Hematopoietic multipotent progenitor cell treated with erythropoietin and hydrocortisone succinate and interleukin-3 and kit ligand, for 15 days (in vitro differentiated cells): Measurements from ENCODE around the gene C1QBP.
"Not testable (repeated sequence)": the region's sequence is repeated elsewhere in the genome, so short reads cannot be mapped to it uniquely, and the experiment has no call there.

ENCODE experiments used
- DNase-seq: peaks from one replicate; pipeline ENCODE4 v3.0.0-alpha.2; 2015; ENCODE audit warnings: low spot score

The C1QBP gene

GRCh38 chr17:5431949-5432556 lies 6.9 kb downstream of the C1QBP start:
- no peak for DNase-seq

- DNase-seq, result not testable (repeated sequence)
These were observed 7.7 kb downstream of the C1QBP start for GRCh38 chr17:5431234-5431633.

DNA sequence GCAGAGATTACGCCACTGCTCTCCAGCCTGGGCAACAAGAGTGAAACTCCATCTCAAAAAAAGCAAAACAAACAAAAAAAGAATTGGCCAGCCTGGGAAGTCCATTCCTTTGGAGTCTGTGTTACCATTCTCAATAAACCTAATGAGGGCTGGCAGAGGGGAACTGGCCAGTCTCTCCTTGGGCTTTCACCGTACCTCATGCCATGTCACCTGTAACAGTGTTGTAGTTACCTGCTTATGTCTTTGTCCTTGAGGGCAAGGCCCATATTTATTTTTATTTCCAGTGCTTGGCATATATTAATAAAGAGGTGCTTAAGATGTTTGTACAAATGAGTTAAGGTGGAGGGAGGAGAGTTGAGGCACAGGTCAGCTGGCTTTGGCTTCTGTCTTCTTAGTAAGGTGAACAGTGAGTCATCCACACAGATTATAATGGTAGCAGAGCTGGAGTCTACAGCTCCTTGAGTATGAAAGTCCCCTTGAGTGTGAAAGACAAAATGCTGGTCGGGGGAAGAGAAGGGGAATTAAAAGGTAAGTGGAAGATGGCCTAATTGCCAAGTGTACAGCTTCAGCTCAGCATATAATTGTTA lies 8.4 kb downstream of the C1QBP start:
- DNase-seq, result no peak

DNA sequence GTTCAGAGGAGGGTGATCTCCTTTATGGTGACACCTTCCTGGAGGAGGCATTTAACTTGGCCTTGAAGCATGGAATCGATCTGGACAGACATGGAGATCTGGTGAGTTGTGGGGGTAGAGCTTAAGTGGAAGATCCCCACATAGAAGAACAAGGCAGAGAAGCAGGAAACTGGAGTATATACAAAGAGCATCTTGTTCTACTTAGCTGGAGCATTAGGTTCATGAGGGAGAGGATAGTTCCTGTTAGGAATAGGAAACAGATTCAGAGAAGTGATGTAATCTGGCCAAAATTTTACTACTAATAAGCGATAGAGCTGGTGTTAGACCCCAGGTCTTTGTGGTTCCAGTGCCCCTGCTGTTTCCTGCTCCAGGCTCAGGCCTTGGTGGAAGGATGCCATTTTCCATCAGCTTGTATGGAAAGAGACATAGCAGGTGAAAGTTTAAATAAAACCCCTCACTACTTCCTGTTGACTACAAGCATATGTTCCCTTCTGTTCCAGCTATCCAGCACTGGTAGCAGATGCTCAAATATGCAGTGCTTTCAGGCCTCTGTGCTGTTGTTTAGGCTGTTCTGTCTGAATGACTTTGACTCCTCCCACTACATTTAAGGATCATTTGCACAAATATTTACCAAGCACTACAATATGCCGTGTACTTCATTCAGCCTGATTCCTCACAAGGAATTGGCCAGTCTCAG lies 9.6 kb downstream of the C1QBP start:
- DNase-seq, result no peak

DNA sequence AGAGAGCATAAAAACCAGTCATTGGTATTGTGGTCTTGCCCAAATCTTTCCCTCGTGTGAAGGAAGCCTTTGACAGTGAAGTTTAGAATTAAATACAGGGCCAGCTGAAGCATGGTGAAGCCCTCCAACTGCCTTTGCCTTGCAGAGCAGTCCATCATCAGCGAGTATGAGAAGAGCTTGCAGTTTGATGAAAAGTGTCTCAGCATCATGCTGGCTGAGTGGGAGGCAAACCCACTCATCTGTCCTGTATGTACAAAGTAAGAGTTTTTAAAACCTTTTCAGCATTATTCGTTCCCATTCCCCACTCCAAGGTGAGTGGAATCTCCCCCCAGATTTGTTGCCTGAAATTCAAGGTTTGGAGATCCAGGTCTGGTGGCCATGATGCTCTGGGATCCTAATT lies 13.1 kb downstream of the C1QBP start:
- no peak for DNase-seq

DNA sequence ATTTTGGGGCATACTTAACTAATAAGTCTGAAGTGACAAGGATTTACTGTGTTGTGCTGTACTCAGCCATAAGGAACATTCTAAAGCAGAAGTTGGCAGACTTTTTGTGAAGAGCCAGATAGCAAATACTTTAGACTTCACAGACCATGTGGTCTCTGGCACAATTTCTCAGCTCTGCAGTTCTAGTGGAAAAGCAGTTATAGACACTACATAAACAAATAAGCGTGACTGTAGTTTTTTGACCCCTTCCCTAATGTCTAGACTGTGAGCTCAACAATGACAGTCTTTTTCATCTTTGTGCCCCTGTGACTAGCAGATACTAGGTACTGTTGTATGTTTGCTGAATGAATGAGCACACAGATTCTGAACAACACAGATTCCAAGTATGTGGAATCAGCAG lies 14.0 kb downstream of the C1QBP start:
- no peak for DNase-seq

DNA sequence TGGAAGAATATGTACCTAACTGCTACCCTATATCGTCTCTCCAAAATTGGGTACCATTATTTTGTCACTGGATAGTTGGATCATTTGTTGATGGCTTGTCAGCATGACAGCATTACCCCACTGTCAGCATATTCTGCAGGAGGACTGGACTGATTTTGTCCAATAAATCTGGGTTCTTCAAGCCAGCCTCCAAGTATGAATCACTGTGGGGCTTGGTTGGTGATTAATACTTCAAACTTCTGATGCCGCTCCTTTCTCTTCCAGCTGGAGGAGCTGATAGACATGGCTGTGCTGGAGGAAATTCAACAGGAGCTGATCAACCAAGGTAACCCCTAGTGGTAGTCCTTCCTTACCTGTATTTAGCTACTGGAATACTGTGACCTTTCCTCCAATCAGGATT lies 16.4 kb downstream of the C1QBP start:
- DNase-seq, result peak; percentile 32

DNA sequence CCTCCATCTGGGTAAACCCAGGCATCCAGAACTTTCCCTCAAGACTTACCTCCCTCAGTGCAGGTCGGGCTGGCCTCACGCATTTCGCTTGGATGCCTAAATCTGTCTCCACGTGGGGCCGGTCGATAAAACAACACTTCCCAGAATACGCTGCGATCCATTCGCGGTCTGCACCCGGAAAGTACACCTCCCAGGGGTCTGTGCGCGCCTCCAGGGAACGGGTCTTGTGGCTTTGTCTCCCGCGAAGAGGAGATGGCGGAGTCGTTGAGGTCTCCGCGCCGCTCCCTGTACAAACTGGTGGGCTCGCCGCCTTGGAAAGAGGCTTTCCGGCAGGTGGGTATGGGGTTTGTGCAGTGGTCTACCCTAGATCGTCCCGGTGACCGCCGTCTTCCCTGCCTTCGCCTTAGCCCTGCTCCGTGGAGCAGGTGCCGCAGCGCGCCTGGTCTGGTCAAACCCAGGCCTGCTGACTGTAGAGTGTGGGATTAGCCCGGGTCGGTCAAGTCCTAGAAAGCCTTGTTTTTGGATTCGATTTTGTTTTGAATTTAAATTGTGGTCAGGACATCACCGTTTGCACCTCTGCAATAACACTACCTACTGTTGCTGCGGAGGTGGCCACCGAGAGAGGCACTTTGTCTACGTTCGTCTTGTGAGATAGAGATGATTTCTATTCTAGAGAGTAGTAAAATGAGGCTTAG lies 18.8 kb downstream of the C1QBP start, which contains the start of gene RPAIN:
Gene RPAIN (plus strand): TSS at position 224 of the 695 bp plus-strand sequence. CDS start 29 bp downstream, at position 253.
- DNase-seq, result peak; percentile 26

- DNase-seq, result peak; percentile 92
These were observed 19.5 kb downstream of the C1QBP start, which contains the start of gene NUP88 for GRCh38 chr17:5419356-5419958. Gene NUP88 (minus strand): TSS chr17:5419662. CDS start chr17:5419650, 12 bp downstream.

GRCh38 chr17:5418858-5419355 lies 20.0 kb downstream of the C1QBP start:
- DNase-seq, result peak; percentile 50

- DNase-seq, result peak; percentile 57
These were observed 22.1 kb downstream of the C1QBP start for GRCh38 chr17:5416901-5417300.

DNA sequence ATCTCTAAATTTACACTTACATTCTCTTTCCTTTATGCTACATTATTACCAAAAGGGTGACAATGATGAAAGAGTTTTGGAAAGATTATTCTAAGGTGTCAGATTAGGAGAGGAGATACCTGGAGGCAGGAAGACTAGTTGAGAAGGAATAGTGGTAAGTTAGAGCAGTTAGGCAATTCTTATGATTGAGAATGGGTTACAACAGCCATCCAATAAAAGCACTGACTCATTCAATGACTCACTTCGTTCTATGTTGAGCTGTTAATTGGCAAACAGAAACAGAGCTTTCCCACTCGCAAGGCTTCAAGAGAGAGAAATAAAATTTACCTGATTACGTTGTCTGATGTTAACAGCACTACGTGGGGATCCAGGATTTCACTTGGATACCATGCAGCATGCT lies 25.3 kb downstream of the C1QBP start:
- DNase-seq, result peak; percentile 63

DNA sequence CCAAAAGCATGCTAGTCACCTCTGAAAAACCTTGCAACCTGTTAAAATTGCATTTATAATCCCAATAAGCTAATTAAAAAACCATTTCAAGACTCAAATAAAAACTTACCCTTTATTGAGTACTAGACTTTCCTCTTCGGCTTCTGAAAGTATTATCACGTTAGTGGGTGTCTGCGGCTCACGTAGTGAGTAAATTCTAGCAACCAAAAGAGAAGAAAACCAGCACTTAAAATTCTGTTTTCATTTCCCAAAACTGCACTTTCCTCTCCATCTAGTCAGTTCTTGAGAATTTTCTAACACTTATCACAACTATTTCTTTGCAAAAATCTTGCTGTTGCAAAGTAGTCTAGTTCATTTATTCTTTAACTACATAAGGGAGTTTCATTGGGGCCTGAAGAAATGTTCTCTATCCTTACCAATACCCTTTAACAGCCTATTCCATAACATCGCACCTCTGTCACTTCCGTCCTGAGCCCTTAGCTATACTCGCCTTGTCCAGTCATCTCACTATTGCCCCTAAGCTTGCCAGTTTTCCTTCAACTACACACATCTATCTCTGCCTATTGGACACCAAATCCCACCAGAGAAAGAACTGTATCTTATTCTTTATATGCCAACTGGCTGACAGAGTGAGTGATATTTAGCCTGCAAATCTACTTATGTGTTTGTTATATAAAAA lies 28.2 kb downstream of the C1QBP start:
- no peak for DNase-seq

DNA sequence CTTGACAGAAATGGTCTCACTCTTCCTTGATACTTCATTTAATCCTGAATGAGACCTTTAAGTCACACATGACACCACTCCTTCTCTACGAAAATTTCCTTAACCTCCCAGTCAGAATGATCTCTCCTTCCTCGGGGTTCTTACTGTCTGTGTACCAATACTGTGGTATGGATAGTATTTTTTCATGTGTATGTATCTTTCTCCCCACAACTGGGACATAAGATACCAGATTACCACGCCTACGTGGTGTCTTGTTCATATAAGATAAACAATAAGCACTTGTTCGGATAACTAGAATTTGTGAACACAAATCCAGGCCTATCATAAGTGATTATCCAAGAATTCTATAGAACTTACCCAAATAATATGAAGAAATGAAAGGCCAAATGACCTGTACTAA lies 30.8 kb downstream of the C1QBP start:
- DNase-seq, result peak; percentile 61

DNA sequence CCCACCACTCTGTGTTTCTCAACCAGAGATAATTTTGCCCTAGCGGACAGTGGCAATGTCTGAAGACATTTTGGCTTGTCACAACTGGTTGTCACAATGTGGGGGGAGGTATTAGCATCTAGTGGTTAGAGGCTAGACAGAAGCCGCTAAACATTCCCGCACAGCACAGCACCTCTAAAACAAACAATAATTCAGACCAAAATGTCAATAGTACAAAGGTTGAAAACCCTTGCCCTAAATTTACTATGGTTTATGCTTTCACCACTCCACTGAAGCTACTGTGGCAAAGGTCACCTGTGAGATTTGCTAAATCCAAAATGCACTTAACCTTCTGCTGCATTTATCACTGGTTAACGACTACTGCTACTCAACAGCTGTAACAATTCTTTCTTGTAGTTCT lies 33.6 kb downstream of the C1QBP start:
- DNase-seq, result no peak

DNA sequence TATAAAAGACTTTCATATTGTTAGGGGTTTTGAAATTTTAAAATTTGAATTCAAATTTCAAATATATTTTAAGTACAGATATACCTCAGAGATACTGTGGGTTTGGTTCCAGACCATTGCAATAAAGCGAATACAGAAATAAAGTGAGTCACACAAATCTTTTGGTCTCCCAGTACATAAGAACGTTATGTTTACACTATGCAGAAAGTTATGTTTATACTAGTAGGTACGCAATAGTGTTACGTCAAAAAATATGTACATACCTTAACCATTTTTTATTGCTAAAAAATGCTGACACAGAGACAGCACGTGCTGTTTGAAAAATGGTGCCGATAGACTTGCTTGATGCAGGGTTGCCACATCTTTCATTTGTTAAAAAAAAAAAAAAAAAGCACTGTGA lies 39.2 kb downstream of the C1QBP start:
- no peak for DNase-seq

DNA sequence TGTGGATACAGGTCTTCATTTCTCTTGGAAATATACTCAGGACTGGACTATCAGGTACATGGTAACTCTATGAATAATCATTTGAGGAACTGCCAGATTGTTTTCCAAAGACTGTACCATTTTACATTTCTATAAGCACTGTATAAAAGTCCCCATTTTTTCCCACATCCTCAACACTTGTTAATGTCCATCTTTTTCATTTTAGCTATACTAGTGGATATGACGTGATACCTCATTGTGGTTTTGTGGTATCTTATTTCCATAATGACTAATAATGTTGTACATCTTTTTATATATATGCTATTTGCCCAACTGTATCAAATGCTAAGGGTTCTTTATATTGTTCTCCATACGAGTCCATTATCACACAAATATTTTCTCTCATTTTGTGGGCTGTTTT lies 42.3 kb downstream of the C1QBP start:
- DNase-seq, result no peak

GRCh38 chr17:5391678-5392077 lies 47.3 kb downstream of the C1QBP start:
- DNase-seq, result no peak
